HG03342 (cell line): ENCODE data around the gene LRWD1.
A peak's percentile ranks its signal among the peaks of the same experiment; 100 is the strongest.

ENCODE experiments used
- ATAC-seq: cut with Tn5 transposase; IDR thresholded peaks from one replicate; pipeline ENCODE4 v1.9.1; 2021; ENCODE audit warnings: mild to moderate bottlenecking, moderate library complexity; ENCODE audit not compliant: unreplicated experiment

LRWD1 gene

GRCh38 chr7:102464577-102465280, at the start of gene LRWD1, which contains the start of gene ALKBH4:
Gene LRWD1 (plus strand): TSS chr7:102464984. CDS start chr7:102465081, 97 bp downstream.
Gene ALKBH4 (minus strand): TSS chr7:102464863. CDS start chr7:102464836, 27 bp downstream.
- ATAC-seq, result peak; percentile 88

GRCh38 chr7:102415685-102416225, 49.0 kb upstream of the LRWD1 start:
- peak; percentile 62 for ATAC-seq

- no peak for ATAC-seq
These were observed 48.4 kb upstream of the LRWD1 start for GRCh38 chr7:102416406-102416805.

GRCh38 chr7:102417105-102417504, 47.7 kb upstream of the LRWD1 start:
- ATAC-seq, result no peak

DNA sequence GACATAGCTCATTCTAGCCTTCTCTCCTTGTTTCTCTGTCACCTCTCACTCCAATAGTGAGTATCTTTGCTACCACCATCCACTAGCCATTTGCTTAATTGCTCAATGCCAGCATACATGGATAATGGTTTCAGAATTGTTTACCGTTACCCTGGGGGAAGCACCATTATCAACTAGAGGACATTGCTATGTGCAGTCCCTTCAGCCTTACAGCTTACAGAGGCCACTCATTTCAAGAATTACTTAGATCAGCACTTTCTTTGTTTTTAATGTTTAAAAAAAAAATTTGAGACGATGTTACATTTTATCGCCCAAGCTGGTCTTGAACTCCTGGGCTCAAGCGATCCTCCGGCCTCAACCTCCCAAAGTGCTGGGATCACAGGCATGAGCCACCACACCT, 46.2 kb upstream of the LRWD1 start:
- ATAC-seq, result no peak

- no peak for ATAC-seq
These were observed 43.0 kb upstream of the LRWD1 start for GRCh38 chr7:102421706-102422240.

- ATAC-seq, result no peak
These were observed 40.6 kb upstream of the LRWD1 start for GRCh38 chr7:102424129-102424551.

- ATAC-seq, result no peak
These were observed 40.0 kb upstream of the LRWD1 start for GRCh38 chr7:102424787-102425218.

DNA sequence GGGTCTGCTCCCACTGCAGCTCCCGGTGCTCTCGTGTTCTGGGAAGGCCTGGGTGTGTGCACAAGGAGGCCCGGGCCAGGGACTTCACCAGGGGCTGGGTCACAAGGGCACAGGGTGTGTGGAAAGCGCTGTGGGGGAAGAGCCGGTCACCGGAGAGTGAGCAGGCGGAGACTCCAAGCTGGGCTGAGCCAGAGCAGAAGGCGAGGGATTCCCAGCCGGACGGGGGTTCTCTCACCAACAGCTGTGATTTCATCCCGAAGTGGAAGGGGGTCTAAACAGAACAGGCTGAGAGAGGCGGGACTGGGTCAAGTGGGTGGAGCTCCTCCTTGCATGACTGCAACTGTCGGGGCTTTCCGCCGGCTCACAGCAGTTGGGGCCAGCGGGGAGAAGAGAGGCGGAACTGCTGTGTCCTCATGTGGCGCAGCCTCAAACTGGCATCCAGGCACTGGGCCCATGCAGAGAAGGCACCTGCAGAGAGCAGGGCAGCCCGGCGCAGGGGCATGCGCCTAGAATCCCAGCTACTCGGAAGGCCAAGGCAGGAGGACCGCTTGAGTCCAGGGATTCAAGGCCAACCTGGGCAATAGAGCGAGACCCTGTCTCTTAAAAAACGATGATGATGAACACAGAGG, 39.0 kb upstream of the LRWD1 start:
- ATAC-seq, result peak; percentile 71

DNA sequence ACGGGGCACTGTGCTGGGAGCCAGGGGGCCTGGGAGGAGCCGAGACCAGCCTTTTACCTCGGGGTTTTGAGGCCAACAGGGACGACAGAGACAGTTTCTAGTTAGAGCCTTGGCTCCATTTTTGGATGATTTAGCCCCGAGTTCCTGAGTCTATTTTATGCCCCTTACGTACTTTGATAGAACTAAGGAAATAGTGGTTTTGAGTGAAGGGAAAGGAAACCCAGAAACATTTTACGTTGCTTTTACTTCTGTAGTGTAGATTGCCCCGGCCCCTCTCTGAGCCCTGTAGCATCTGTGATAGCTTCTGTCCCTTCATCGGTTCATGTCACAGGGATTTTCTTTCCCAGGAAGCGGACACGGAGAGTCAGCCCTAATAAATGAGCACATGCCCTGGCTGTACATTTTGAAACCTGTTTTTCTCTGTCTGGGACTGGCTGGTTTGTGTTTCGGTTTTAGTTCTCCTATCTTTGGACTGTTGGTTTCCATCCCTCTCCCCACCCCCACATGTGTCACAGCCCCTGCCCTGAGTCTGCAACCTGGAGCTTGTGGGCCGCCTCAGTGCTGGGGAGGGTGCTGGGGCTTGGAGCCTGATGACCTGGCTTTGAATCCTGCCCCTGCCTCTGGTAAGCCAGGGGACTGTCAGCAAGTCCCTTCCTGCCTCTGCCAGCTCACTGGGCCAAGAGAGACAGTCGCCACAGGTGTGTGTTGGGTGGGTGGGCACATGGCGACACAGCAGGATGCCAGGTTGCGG, 38.3 kb upstream of the LRWD1 start:
- peak; percentile 44 for ATAC-seq

GRCh38 chr7:102427019-102427405, 37.8 kb upstream of the LRWD1 start:
- ATAC-seq, result no peak

GRCh38 chr7:102429141-102429899, 35.5 kb upstream of the LRWD1 start:
- ATAC-seq, result no peak

- no peak for ATAC-seq
These were observed 33.0 kb upstream of the LRWD1 start for GRCh38 chr7:102431617-102432298.

- peak; percentile 35 for ATAC-seq
These were observed 32.2 kb upstream of the LRWD1 start for GRCh38 chr7:102432442-102433218.

DNA sequence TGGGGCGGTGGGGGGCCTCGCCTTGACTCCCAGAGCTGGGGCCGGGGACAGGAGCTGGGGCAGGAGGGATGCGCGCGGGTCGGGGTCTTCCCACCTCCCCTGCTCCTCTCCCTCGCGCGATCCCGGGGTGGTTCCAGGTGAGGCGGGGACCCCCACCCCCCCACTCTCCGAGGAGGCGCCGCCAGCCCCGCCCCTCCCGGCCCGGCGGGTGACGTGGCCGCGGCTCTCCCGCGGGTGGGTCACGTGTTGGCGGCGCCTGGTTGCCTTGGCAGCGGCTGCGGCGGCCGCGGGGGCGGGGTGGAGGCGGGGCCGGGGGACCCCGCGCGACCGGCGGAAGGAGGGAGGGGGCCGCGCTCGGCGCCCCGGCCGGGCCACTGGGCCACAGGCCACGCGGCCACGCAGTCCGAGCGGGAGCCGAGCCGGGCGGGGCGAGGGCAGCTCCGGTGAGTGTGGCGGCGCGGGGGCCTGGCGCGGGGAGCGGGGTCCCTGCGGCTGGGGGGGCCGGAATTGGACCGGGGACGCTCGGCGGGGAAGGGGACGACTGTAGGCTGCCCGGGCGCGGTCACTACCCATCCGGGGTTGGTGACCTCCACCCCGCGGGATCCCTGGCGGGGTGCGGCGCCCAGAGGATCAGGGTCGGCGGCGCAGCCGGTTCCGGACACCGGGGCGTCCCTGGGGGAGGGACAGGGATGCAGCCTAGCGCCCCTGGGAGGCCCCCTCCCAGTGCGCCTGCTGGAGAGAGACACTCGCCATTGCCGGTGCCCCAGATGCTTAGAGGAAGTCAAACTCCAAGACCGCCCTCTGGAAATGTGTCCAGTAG, 31.4 kb upstream of the LRWD1 start, which contains the start of gene ORAI2:
ORAI2 (plus strand) TSS at position 357 of the 820 bp plus-strand sequence. CDS start 5,382 bp downstream, outside the sequence.
- peak; percentile 52 for ATAC-seq

GRCh38 chr7:102434039-102434486, 30.7 kb upstream of the LRWD1 start:
- ATAC-seq, result no peak

- no peak for ATAC-seq
These were observed 28.7 kb upstream of the LRWD1 start for GRCh38 chr7:102436118-102436517.
